ENCODE results near the gene STAT5A. TPM values are rescaled to one million over a fixed set of nuclear protein-coding genes. Genes with fewer than 3 reads are reported as not detected.
A peak's percentile ranks its signal among the peaks of the same experiment; 100 is the strongest.
"Not testable (repeated sequence)": the region's sequence is repeated elsewhere in the genome, so short reads cannot be mapped to it uniquely, and the experiment has no call there.

The STAT5A gene
- total and polyA plus RNA-seq, 12 donors, result 12.0 to 169 (median 81.2) TPM

- no peak overlapping the region for H3K27ac ChIP-seq
- intact Hi-C loops (cut with DNase I), result no loop called here
- 85 to 95% (median 87%) methylated on average over 11 of the region's 11 CpGs for WGBS, 4 donors
- peak in 2 of 7 donors; percentile 10 to 50 for DNase-seq
- no peaks in the 10 kb centered on the region for H3K9me3 ChIP-seq (replicated peaks in 1 of 3)
- H3K4me3 ChIP-seq, result no peak overlapping the region
- TF ChIP-seq POLR2A (IDR thresholded peaks at IDR 0.05) (no peak), CTCF (IDR thresholded peaks at IDR 0.05) (no peak)
- peaks cover 0 to 42% of the 10 kb centered on the region in 2 donors for H3K36me3 ChIP-seq (replicated peaks in 1 of 2)
- no peaks in the 10 kb centered on the region for H3K27me3 ChIP-seq
- peaks cover 35 to 40% of the 10 kb centered on the region in 2 donors for H3K4me1 ChIP-seq (replicated peaks in 1 of 2)
Observed at GRCh38 chr17:42291129-42291528, 2.8 kb downstream of the STAT5A start.

- WGBS, 4 donors, result 67 to 71% (median 70%) methylated on average over 12 of the region's 12 CpGs
- Histone ChIP-seq H3K36me3 (replicated peaks in 1 of 2) (peaks cover 0 to 64% of the 10 kb centered on the region in 2 donors), H3K4me3 (no peak overlapping the region), H3K27me3 (no peaks in the 10 kb centered on the region), H3K9me3 (replicated peaks in 1 of 3) (no peaks in the 10 kb centered on the region), H3K27ac (peak overlapping the region in 1 of 5 donors; percentile 58), H3K4me1 (replicated peaks in 1 of 2) (peaks cover 8 to 14% of the 10 kb centered on the region in 2 donors)
- TF ChIP-seq POLR2A (IDR thresholded peaks at IDR 0.05) (no peak), CTCF (IDR thresholded peaks at IDR 0.05) (no peak)
- peak in 3 of 7 donors; percentile 35 to 80 (median 49) for DNase-seq
- intact Hi-C loops (cut with DNase I), result no loop called here
Observed at GRCh38 chr17:42294469-42295398, 6.4 kb downstream of the STAT5A start.

GRCh38 chr17:42296012-42296411 is 7.7 kb downstream of the STAT5A start:
- H3K27me3 ChIP-seq, result no peaks in the 10 kb centered on the region
- peaks cover 4 to 7% of the 10 kb centered on the region in 2 donors for H3K4me1 ChIP-seq (replicated peaks in 1 of 2)
- H3K4me3 ChIP-seq, result no peak overlapping the region
- no peak for TF ChIP-seq CTCF (IDR thresholded peaks at IDR 0.05)
- TF ChIP-seq POLR2A (IDR thresholded peaks at IDR 0.05), result no peak
- H3K36me3 ChIP-seq (replicated peaks in 1 of 2), result peaks cover 0 to 67% of the 10 kb centered on the region in 2 donors
- DNase-seq, result no peak
- H3K9me3 ChIP-seq (replicated peaks in 1 of 3), result no peaks in the 10 kb centered on the region
- peak overlapping the region in 2 of 5 donors; percentile 10 to 17 for H3K27ac ChIP-seq
- 93 to 100% (median 99%) methylated on average over 3 of the region's 3 CpGs for WGBS, 4 donors
- intact Hi-C loops (cut with DNase I), result no loop called here

- H3K4me3 ChIP-seq; H3K27me3 ChIP-seq; H3K4me1 ChIP-seq (replicated peaks in 1 of 2); H3K9me3 ChIP-seq (replicated peaks in 1 of 3); intact Hi-C loops (cut with DNase I): not testable (repeated sequence)
- DNase-seq, result peak in 3 of 7 donors; percentile 46 to 69 (median 63)
- peak overlapping the region in 1 of 5 donors; percentile 54 for H3K27ac ChIP-seq
- 59 to 80% (median 64%) methylated on average over 2 to 9 of the region's 10 CpGs for WGBS, 4 donors
- H3K36me3 ChIP-seq (replicated peaks in 1 of 2), result peaks cover 0 to 69% of the 10 kb centered on the region in 2 donors
Observed at GRCh38 chr17:42297775-42298174, 9.5 kb downstream of the STAT5A start.

- H3K4me1 ChIP-seq (replicated peaks in 1 of 2); intact Hi-C loops (cut with DNase I); H3K4me3 ChIP-seq; H3K27me3 ChIP-seq; H3K9me3 ChIP-seq (replicated peaks in 1 of 3); H3K27ac ChIP-seq; DNase-seq: not testable (repeated sequence)
- peaks cover 0 to 69% of the 10 kb centered on the region in 2 donors for H3K36me3 ChIP-seq (replicated peaks in 1 of 2)
- WGBS, 4 donors, result 92 to 100% (median 97%) methylated on average over 2 to 10 of the region's 10 CpGs
Observed at GRCh38 chr17:42299361-42299760, 11.1 kb downstream of the STAT5A start.

- 100% methylated on average over 1 of the region's 17 CpGs; no CpG with 5 or more reads in 3 of the 4 donors for WGBS, 4 donors
- H3K4me3 ChIP-seq; DNase-seq; H3K9me3 ChIP-seq (replicated peaks in 1 of 3); H3K4me1 ChIP-seq (replicated peaks in 1 of 2); H3K27ac ChIP-seq; H3K27me3 ChIP-seq: not testable (repeated sequence)
- intact Hi-C loops (cut with DNase I), result loop anchor here in 1 of 2 donors (10.0 kb wide), 1 partner anchor 95 kb away; no protein-coding TSS in a partner anchor
- peaks cover 0 to 75% of the 10 kb centered on the region in 2 donors for H3K36me3 ChIP-seq (replicated peaks in 1 of 2)
Observed at GRCh38 chr17:42299913-42300312, 11.6 kb downstream of the STAT5A start.
